ENCODE data around the gene PROZ.
"Not testable (repeated sequence)": the region's sequence is repeated elsewhere in the genome, so short reads cannot be mapped to it uniquely, and the experiment has no call there.

The PROZ gene

DNA sequence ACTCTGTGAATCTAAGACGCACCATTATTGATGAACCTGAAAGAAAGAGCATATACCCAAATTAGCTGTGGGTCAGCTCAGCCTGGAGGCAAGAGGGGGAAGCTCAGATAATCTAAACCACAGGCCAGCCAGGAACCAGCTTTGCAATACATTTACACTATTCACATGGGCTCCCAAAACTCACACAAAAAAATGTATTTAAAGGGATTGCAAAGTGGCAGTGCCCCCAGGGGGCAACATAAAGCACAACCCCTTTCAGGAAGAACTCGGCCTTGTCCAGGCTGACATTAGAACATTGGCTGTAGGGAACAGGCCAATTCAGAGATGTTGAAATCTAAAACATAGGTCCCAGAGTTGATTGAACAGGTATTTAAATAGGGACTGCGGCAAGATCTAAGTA, 3.2 kb upstream of the PROZ start:
- Histone ChIP-seq H3K4me2 (no peak overlapping the region; the same call in 1 of the 2 replicates), H3K9ac (no peak overlapping the region), H3K4me3 (no peak overlapping the region), H3K9me3 (no peaks in the 10 kb centered on the region), H3K27ac (no peak overlapping the region), H3K36me3 (no peaks in the 10 kb centered on the region), H3K4me1 (peaks cover 18% of the 10 kb centered on the region), H3K27me3 (peaks cover 23% of the 10 kb centered on the region), H4K20me1 (no peaks in the 10 kb centered on the region)
- TF ChIP-seq Cebpa-rat (IDR thresholded peaks at IDR 0.05) = no peak

DNA sequence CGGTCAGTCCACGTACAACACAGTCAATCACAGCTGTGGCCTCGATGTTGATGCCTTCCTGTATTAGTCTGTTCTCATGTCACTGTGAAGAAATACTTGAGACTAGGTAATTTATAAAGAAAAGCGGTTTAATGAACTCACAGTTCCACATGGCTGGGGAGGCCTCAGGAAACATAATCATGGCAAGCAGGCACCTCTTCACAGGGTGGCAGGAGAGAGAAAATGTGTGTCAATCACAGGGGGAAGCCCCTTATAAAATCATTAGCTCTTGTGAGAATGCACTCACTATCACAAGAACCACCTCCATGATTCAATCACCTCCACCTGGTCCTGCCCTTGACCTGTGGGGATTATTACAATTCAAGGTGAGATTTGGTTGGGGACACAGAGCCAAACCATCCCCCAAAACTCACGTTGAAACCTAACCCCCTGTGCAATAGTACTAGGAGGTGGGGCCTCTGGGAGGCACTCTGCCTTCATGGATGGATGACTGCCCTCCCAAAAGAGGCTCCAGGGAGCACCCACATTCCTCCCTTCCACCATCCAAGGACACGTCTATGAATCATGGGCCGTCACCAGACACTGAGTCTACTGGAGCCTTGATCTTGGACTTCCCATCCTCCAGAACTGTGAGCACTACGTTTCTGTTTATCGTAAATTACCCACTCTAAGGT, 2.3 kb upstream of the PROZ start:
- Histone ChIP-seq H4K20me1 (peaks cover 2% of the 10 kb centered on the region; the same call in 1 of the 2 replicates), H3K4me3 (no peak overlapping the region), H3K36me3 (no peaks in the 10 kb centered on the region), H3K27ac (no peak overlapping the region), H3K9me3 (no peaks in the 10 kb centered on the region), H3K4me2 (no peak overlapping the region), H3K9ac (no peak overlapping the region), H3K27me3 (peaks cover 32% of the 10 kb centered on the region), H3K4me1 (peaks cover 18% of the 10 kb centered on the region)
- TF ChIP-seq Cebpa-rat (IDR thresholded peaks at IDR 0.05) = no peak

DNA sequence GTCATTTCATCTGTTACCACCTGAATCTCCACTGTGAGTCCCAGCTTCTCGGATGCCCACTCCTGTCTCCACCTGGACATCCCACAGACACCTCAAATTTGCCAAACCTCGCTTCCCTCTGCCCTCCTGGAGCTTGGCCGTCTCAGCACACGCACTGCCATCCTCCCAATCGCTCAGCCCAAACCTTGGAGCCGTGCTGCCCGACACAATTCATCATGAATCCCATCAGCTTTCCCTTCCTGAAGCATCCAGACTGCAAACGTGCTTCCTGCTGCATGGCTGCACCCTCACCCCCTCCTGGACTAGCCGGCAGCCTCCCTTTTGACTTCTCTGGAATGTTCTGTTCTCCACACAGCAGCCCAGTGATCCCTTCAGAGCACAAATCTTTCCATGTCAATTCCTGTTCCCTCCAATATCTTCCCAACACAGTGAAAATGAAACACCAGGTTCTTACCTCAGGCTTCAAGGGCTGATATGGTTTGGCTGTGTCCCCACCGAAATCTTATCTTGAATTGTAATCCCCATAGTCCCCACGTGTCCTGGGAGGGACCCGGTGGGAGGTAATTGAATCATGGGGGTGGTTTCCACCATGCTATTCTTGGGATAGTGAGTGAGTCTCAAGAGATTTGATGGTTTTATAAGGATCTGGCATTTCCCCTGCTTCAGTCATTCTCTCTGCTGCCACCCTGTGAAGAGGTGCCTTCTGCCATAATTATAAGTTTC, 1.1 kb upstream of the PROZ start:
- H4K20me1 ChIP-seq = peaks cover 6% of the 10 kb centered on the region; the same call in 1 of the 2 replicates

DNA sequence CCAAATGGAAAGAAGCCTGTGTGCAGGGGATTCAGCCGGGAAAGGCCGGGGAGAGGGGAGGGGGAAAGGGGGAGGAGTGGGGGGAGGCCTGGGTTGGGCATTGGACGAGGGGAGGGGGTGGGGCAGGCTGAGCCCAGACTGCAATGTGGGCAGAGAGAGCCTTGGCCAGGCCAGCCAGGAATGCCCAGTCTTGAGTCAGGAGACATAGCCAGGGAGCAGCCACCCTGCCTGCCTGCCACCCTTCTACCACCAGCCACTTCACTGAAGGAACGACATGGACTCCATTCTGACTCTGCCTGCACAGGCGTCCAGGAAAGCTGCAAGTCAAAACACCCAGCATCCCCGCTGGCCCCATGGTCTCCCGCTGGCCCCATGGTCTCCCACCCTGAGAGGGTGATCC, 498 bp downstream of the PROZ start:
- no peak for TF ChIP-seq Cebpa-rat (IDR thresholded peaks at IDR 0.05)
- Histone ChIP-seq H3K9me3 (no peaks in the 10 kb centered on the region), H3K4me2 (no peak overlapping the region), H4K20me1 (peaks cover 14% of the 10 kb centered on the region; the same call in 1 of the 2 replicates), H3K4me1 (peaks cover 17% of the 10 kb centered on the region), H3K27ac (no peak overlapping the region), H3K9ac (no peak overlapping the region), H3K4me3 (no peak overlapping the region), H3K27me3 (peaks cover 37% of the 10 kb centered on the region), H3K36me3 (no peaks in the 10 kb centered on the region)

More for the DNA sequence above, 1.1 kb upstream of the PROZ start:
- no peak overlapping the region for H3K27ac ChIP-seq
- H3K9ac ChIP-seq = no peak overlapping the region
- H3K4me2 ChIP-seq = no peak overlapping the region
- H3K27me3 ChIP-seq = peaks cover 33% of the 10 kb centered on the region
- H3K9me3 ChIP-seq = no peaks in the 10 kb centered on the region
- no peak overlapping the region for H3K4me3 ChIP-seq
- H3K36me3 ChIP-seq = no peaks in the 10 kb centered on the region
- TF ChIP-seq Cebpa-rat (IDR thresholded peaks at IDR 0.05) = no peak
- H3K4me1 ChIP-seq = peaks cover 18% of the 10 kb centered on the region

DNA sequence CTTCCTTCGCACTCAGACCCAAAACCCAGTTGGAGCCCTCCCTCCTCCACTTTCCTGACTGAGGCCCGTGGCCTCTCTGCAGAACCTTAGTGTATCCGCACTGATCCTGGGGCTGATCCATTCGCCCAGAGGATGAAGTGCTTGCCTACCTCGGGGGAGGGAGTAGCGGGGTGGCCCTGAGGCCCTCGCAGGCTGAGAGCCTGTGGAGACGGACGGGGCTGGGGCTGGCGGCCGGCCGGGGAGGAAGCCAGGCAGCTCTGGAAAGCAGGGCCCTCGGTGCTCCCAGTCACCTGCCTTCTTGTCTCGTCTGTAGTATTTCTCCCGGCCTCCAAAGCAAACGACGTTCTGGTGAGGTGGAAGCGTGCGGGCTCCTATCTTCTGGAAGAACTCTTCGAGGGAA, 1.3 kb downstream of the PROZ start:
- H3K27ac ChIP-seq = no peak overlapping the region

DNA sequence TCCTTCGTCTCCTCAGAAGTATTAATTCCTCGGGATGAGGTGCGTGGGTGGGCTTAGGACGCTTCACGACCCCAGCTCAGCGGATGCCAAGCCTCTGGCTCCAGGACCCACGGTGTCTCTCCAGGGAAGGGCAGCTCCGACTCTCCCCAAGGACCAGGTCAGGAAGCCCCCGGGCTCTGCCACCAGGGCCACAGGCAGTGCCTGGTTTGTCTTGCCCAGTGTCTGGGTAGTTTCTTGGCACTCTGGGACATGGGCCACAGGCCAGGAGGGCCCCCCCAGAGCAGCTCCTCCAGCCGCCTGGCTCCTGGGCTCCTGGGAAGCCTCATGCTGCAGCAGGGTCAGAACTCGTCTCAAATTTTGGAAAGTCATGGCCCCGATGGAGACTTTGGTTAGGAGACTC, 2.5 kb downstream of the PROZ start:
- Histone ChIP-seq H4K20me1 (peaks cover 14% of the 10 kb centered on the region; the same call in 1 of the 2 replicates), H3K27me3 (peaks cover 55% of the 10 kb centered on the region)

More for the DNA sequence above, 1.3 kb downstream of the PROZ start:
- Histone ChIP-seq H3K27me3 (peaks cover 44% of the 10 kb centered on the region), H3K4me1 (peaks cover 17% of the 10 kb centered on the region), H3K9ac (no peak overlapping the region), H4K20me1 (peaks cover 14% of the 10 kb centered on the region; the same call in 1 of the 2 replicates), H3K4me3 (no peak overlapping the region), H3K36me3 (no peaks in the 10 kb centered on the region), H3K4me2 (no peak overlapping the region), H3K9me3 (no peaks in the 10 kb centered on the region)
- no peak for TF ChIP-seq Cebpa-rat (IDR thresholded peaks at IDR 0.05)

DNA sequence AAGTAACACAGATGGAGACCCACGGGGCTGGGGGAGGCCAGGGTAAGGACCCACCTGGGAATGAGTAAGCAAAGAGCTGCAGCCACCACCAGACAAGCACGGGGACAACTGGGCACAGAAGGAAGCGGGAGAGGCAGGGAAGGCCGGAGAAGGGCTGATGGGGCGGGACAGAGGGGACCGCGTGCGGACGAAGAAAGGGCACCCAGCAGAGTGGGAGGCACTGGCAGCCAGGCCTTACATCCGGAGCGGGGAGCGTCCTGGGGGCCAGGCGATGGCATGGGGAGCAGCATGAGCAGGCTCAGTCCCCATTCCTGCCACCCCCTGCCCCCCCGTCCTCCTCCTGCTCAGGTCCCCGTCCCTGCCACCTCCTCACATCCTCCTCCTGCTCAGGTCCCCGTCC, 3.0 kb downstream of the PROZ start:
- Histone ChIP-seq H3K27ac (no peak overlapping the region), H3K4me1 (0 out of 2 replicates have a peak, but pooled peaks cover 11% of the 10 kb centered on the region), H3K4me3 (no peak overlapping the region), H4K20me1 (peaks cover 14% of the 10 kb centered on the region; the same call in 1 of the 2 replicates), H3K36me3 (no peaks in the 10 kb centered on the region), H3K4me2 (no peak overlapping the region), H3K9ac (no peak overlapping the region), H3K9me3 (no peaks in the 10 kb centered on the region), H3K27me3 (peaks cover 55% of the 10 kb centered on the region)
- TF ChIP-seq Cebpa-rat (IDR thresholded peaks at IDR 0.05) = no peak

More for the DNA sequence above, 2.5 kb downstream of the PROZ start:
- Histone ChIP-seq H3K9ac (no peak overlapping the region), H3K4me3 (no peak overlapping the region), H3K4me1 (0 out of 2 replicates have a peak, but pooled peaks cover 11% of the 10 kb centered on the region), H3K4me2 (no peak overlapping the region), H3K27ac (no peak overlapping the region), H3K36me3 (no peaks in the 10 kb centered on the region), H3K9me3 (no peaks in the 10 kb centered on the region)
- no peak for TF ChIP-seq Cebpa-rat (IDR thresholded peaks at IDR 0.05)

DNA sequence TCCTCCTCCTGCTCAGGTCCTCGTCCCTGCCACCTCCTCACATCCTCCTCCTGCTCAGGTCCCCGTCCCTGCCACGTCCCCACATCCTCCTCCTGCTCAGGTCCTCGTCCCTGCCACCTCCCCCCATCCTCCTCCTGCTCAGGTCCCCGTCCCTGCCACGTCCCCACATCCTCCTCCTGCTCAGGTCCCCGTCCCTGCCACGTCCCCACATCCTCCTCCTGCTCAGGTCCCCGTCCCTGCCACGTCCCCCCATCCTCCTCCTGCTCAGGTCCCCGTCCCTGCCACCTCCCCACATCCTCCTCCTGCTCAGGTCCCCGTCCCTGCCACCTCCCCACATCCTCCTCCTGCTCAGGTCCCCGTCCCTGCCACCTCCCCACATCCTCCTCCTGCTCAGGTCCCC, 3.5 kb downstream of the PROZ start:
- not testable (repeated sequence) for H3K36me3 ChIP-seq, H3K4me3 ChIP-seq, H3K9me3 ChIP-seq, H3K4me2 ChIP-seq, H3K9ac ChIP-seq, H3K27ac ChIP-seq
- peaks cover 14% of the 10 kb centered on the region; the same call in 1 of the 2 replicates for H4K20me1 ChIP-seq
- H3K4me1 ChIP-seq = 0 out of 2 replicates have a peak, but pooled peaks cover 11% of the 10 kb centered on the region
- peaks cover 55% of the 10 kb centered on the region for H3K27me3 ChIP-seq

DNA sequence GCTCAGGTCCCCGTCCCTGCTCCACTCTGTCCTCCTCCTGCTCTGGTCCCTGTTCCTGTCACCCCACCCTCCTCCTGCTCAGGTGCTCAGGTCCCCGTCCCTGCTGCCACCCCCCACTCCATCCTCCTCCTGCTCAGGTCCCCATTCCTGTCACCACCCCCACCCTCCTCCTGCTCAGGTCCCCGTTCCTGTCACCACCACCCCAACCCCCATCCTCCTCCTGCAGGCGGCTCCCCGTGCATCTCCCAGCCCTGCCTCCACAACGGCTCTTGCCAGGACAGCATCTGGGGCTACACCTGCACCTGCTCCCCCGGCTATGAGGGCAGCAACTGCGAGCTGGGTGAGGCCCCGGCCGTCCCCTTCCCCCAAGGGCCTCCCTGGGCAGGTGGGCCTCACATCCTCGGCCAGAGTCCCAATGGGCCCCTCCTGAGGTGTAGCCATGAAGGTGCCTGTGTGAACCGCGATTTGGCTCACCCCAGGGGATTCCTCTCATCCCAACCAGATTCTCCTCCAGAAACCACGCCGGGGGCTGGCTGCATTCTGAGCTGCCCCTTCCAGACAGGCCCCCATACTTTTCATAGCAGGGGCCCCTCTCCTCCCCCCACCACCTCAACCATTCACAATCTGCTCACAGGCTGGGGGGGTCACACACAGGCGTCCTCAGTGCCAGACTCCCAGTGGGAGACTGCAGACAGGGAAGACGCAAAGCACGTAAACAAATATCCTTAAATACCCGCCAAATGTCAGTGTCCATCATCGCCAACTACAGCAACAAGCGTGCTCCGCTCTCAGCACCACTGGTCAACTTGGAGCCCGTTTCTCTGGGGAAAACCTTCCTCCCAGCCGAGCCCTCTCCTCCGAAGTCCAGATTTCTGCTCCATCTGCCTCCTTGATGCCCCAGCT, 4.6 kb downstream of the PROZ start:
- Histone ChIP-seq H3K9me3 (no peaks in the 10 kb centered on the region), H4K20me1 (peaks cover 14% of the 10 kb centered on the region; the same call in 1 of the 2 replicates), H3K4me3 (no peak overlapping the region), H3K27ac (no peak overlapping the region), H3K36me3 (peaks cover 3% of the 10 kb centered on the region), H3K27me3 (peaks cover 55% of the 10 kb centered on the region), H3K9ac (no peak overlapping the region), H3K4me2 (no peak overlapping the region), H3K4me1 (0 out of 2 replicates have a peak, but pooled peaks cover 11% of the 10 kb centered on the region)
- TF ChIP-seq Cebpa-rat (IDR thresholded peaks at IDR 0.05) = no peak

Data from BLaER1 (cell line).